Aorta (tissue), 5 donors: Measurements from ENCODE around the gene GRM4. TPM values are rescaled to one million over a fixed set of nuclear protein-coding genes. Genes with fewer than 3 reads are reported as not detected.
A peak's percentile ranks its signal among the peaks of the same experiment; 100 is the strongest.

Experiments used
- ATAC-seq: fragments of 200-7000 bp; cut with Tn5 transposase; one replicate; pipeline ENCODE4 v1.9.1; 2022; ENCODE audit warnings: moderate library complexity; ENCODE audit not compliant: low FRiP score
- DNase-seq, 2 donors: peaks; one replicate each; pipeline ENCODE4 v3.0.0-alpha.2; 2020
- H3K27ac ChIP-seq, 2 donors: one replicate each; pipeline ENCODE4 v1.5.1; 2013; ENCODE audit warnings: low read length in 2 of 2, mild to moderate bottlenecking in 2 of 2, moderate library complexity in 2 of 2, control low read depth in 1 of 2, inconsistent platforms in 1 of 2, low read depth in 1 of 2
- H3K27me3 ChIP-seq, 2 donors: one replicate each; pipeline ENCODE4 v1.6.1; 2013; ENCODE audit warnings: control low read depth in 1 of 2, low read length in 1 of 2, mild to moderate bottlenecking in 1 of 2, moderate library complexity in 1 of 2; ENCODE audit not compliant: insufficient read depth in 2 of 2, control insufficient read depth in 1 of 2
- H3K36me3 ChIP-seq, 2 donors: one replicate each; pipeline ENCODE4 v1.6.1; 2013; ENCODE audit warnings: control low read depth in 1 of 2, low read length in 1 of 2, mild to moderate bottlenecking in 1 of 2; ENCODE audit not compliant: insufficient read depth in 2 of 2, control insufficient read depth in 1 of 2
- H3K4me1 ChIP-seq, 2 donors: one replicate each; pipeline ENCODE4 v1.6.1; 2013; ENCODE audit warnings: low read length in 2 of 2, control low read depth in 1 of 2, mild to moderate bottlenecking in 1 of 2, moderate library complexity in 1 of 2; ENCODE audit not compliant: insufficient read depth in 2 of 2, control insufficient read depth in 1 of 2
- H3K4me3 ChIP-seq, 2 donors: one replicate each; pipeline ENCODE4 v1.5.1; 2013; ENCODE audit warnings: low read length in 2 of 2, control low read depth in 1 of 2, mild to moderate bottlenecking in 1 of 2
- H3K9me3 ChIP-seq: one replicate; pipeline ENCODE4 v1.6.1; 2013; ENCODE audit warnings: mild to moderate bottlenecking, low read length; ENCODE audit not compliant: control insufficient read depth
- WGBS, 2 donors: extraction: QIAGEN DNeasy Blood & Tissue Kit; methylation state at CpG; one replicate each; pipeline ENCODE4 v1.1.7; 2013; 5-methylcytosine and 5-hydroxymethylcytosine counted together
- intact Hi-C, 2 donors: fragments of 100-400 bp; cut with DNase I; formaldehyde crosslinking; loops; one replicate each; pipeline versions ENCODE4 v1.14.2 to v1.15.0; 2022
- polyA plus RNA-seq, 2 donors: library from polyadenylated mRNA; stranded (reverse); fragments of 200-250 nt; gene quantifications; one replicate each; pipeline ENCODE4 v1.2.3, GENCODE V29; 2013
- total RNA-seq, 2 donors: library from RNA; stranded (reverse); fragmentation: NEBNext Ultra II Directional; extraction: Animal tissue kit (Norgen Biotek cat#: 25700); gene quantifications; one replicate each; pipeline ENCODE4 v1.2.1, GENCODE V29; 2021
- donor health status: healthy with polysubstance abuse.
- donor health status: Bipolar disorder and iron deficiency.
- donor health status: DM: no; HTN: no; CAD: no.
- donor health status: DM: no; HTN: no; CAD: no.
- donor health status: DM: yes; HTN: yes; CAD: no.

The GRM4 gene
- total and polyA plus RNA-seq, 4 donors = not detected

DNA sequence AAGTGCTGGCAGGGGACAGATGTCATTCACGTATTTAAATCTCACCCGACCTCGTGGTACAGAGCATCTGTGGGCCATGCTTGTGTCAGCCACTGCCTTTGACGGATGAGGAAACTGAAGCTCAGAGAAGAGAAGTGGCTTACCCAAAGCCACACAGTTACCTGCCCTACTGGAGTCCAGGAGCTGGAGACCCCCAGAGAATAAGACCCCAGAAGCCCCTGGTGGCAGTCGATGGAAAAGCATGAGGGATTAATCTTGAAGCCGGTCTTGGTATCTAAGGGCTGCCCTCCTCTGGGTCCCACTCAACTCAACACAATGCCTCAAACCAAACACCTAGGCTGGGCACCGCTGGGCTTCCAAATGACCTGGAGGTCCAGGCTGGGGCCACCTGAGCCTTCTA is 83.1 kb downstream of the GRM4 start:
- intact Hi-C loops = no loop called here

GRCh38 chr6:34062156-34062555 is 83.7 kb downstream of the GRM4 start:
- Histone ChIP-seq H3K4me1 (no peaks in the 10 kb centered on the region), H3K36me3 (no peaks in the 10 kb centered on the region), H3K27me3 (no peaks in the 10 kb centered on the region), H3K9me3 (no peaks in the 10 kb centered on the region), H3K27ac (no peak overlapping the region), H3K4me3 (no peak overlapping the region)
- no peak for ATAC-seq
- 81 to 92% methylated on average over 3 of the region's 3 CpGs for WGBS, 2 donors
- DNase-seq = no peak
- intact Hi-C loops = no loop called here

More for the DNA sequence above, 83.1 kb downstream of the GRM4 start:
- no peak for ATAC-seq
- DNase-seq = peak in 1 of 2 donors; percentile 21
- Histone ChIP-seq H3K27ac (no peak overlapping the region), H3K27me3 (no peaks in the 10 kb centered on the region), H3K4me1 (no peaks in the 10 kb centered on the region), H3K9me3 (no peaks in the 10 kb centered on the region), H3K4me3 (no peak overlapping the region), H3K36me3 (no peaks in the 10 kb centered on the region)
- 62 to 67% methylated on average over 7 of the region's 7 CpGs for WGBS, 2 donors

- no peaks in the 10 kb centered on the region for H3K36me3 ChIP-seq
- 59 to 73% methylated on average over 3 of the region's 3 CpGs for WGBS, 2 donors
- no peak overlapping the region for H3K4me3 ChIP-seq
- ATAC-seq = no peak
- no peak for DNase-seq
- no peaks in the 10 kb centered on the region for H3K4me1 ChIP-seq
- no peak overlapping the region for H3K27ac ChIP-seq
- intact Hi-C loops = no loop called here
- H3K9me3 ChIP-seq = no peaks in the 10 kb centered on the region
- no peaks in the 10 kb centered on the region for H3K27me3 ChIP-seq
Measured at GRCh38 chr6:34061348-34061747, 84.5 kb downstream of the GRM4 start.

- ATAC-seq (no peak), DNase-seq (no peak)
- H3K27me3 ChIP-seq = no peaks in the 10 kb centered on the region
- H3K36me3 ChIP-seq = no peaks in the 10 kb centered on the region
- H3K9me3 ChIP-seq = no peaks in the 10 kb centered on the region
- no peak overlapping the region for H3K27ac ChIP-seq
- no peak overlapping the region for H3K4me3 ChIP-seq
- no peaks in the 10 kb centered on the region for H3K4me1 ChIP-seq
- WGBS, 2 donors = 93 to 95% methylated on average over 3 of the region's 3 CpGs
- intact Hi-C loops = no loop called here
Measured at GRCh38 chr6:34059914-34060313, 86.0 kb downstream of the GRM4 start.

DNA sequence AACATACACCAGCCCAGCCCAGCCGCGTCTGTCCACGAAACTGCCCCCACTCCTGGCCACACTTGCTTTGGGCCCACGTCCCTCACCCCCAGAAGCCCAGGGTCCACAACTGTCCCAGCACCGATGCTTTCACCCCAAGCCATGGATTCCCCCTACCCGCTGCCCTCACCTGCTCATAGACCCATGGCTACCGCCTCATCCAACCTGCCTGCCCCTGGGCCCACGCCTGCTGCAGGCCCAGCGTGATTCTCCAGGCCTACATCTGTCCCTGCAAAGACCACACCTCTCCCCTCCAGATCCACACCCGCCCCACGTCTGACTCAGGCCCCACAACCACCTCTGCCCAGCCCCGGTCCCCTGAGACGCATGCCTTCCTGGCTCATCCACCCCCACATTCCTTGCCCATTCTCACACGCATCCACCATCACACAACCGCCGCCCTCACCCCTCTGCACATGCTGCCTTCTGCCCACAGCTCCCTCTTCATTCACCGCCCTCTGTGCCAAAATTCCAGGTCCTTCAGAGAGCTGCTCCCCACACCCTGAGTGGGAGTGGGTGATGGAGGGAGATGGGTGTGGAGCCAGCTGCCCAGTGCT is 86.7 kb downstream of the GRM4 start:
- ATAC-seq (no peak), DNase-seq (no peak)
- H3K9me3 ChIP-seq = no peaks in the 10 kb centered on the region
- H3K4me3 ChIP-seq = no peak overlapping the region
- H3K4me1 ChIP-seq = no peaks in the 10 kb centered on the region
- 87 to 91% methylated on average over 17 of the region's 17 CpGs for WGBS, 2 donors
- no peaks in the 10 kb centered on the region for H3K36me3 ChIP-seq
- intact Hi-C loops = no loop called here
- H3K27me3 ChIP-seq = no peaks in the 10 kb centered on the region
- no peak overlapping the region for H3K27ac ChIP-seq

GRCh38 chr6:34057790-34058189 is 88.1 kb downstream of the GRM4 start:
- Histone ChIP-seq H3K27me3 (no peaks in the 10 kb centered on the region), H3K9me3 (no peaks in the 10 kb centered on the region), H3K36me3 (no peaks in the 10 kb centered on the region), H3K27ac (no peak overlapping the region), H3K4me3 (no peak overlapping the region), H3K4me1 (no peaks in the 10 kb centered on the region)
- DNase-seq (no peak), ATAC-seq (no peak)
- intact Hi-C loops = no loop called here
- WGBS, 2 donors = 94 to 95% methylated on average over 6 of the region's 6 CpGs

GRCh38 chr6:34057191-34057590 is 88.7 kb downstream of the GRM4 start:
- ATAC-seq (no peak), DNase-seq (no peak)
- no peaks in the 10 kb centered on the region for H3K27me3 ChIP-seq
- intact Hi-C loops = no loop called here
- no peak overlapping the region for H3K4me3 ChIP-seq
- H3K27ac ChIP-seq = no peak overlapping the region
- H3K9me3 ChIP-seq = no peaks in the 10 kb centered on the region
- no peaks in the 10 kb centered on the region for H3K36me3 ChIP-seq
- WGBS, 2 donors = 93 to 94% methylated on average over 16 of the region's 16 CpGs
- H3K4me1 ChIP-seq = no peaks in the 10 kb centered on the region

- intact Hi-C loops = no loop called here
Measured at GRCh38 chr6:34056305-34057108, 89.4 kb downstream of the GRM4 start.

More at GRCh38 chr6:34056305-34057108, 89.4 kb downstream of the GRM4 start:
- no peaks in the 10 kb centered on the region for H3K36me3 ChIP-seq
- no peak overlapping the region for H3K4me3 ChIP-seq
- H3K9me3 ChIP-seq = no peaks in the 10 kb centered on the region
- DNase-seq (peak; percentile 64 to 84), ATAC-seq (peak; percentile 58)
- no peak overlapping the region for H3K27ac ChIP-seq
- no peaks in the 10 kb centered on the region for H3K4me1 ChIP-seq
- 20 to 21% methylated on average over 36 of the region's 36 CpGs for WGBS, 2 donors
- no peaks in the 10 kb centered on the region for H3K27me3 ChIP-seq
